IMR-90 (cell line): ENCODE measurements around the gene CEP43. TPM values are rescaled to one million over a fixed set of nuclear protein-coding genes. Genes with fewer than 3 reads are reported as not detected.

Experiments used
- ATAC-seq: fragments of 200-7000 bp; cut with Tn5 transposase; 2 replicates; pipeline ENCODE4 v1.9.1; 2020; ENCODE audit warnings: low read depth, mild to moderate bottlenecking, moderate library complexity
- BruUV-seq: library from RNA; stranded (reverse); fragments of 400-500 nt; replicated peaks from 2 replicates; lab custom pipeline; 2021; lab: Mats Ljungman, UMichigan
- CTCF ChIA-PET: fragments of 300-600 bp; formaldehyde crosslinking; extraction: SDS; loops from one replicate; lab custom pipeline; 2021; ENCODE audit warnings: antibody characterized with exemption; lab: Yijun Ruan, JAX
- POLR2A ChIA-PET: fragments of 300-600 bp; sonication (Branson Sonifier 250); formaldehyde crosslinking; loops from one replicate; lab custom pipeline; 2022; ENCODE audit warnings: antibody characterized with exemption; ENCODE audit not compliant: unreplicated experiment; lab: Charles Lee
- DNase-seq: peaks from one replicate; pipeline ENCODE4 v3.0.0; 2013
- H2AFZ ChIP-seq: replicated peaks from 2 replicates; pipeline ENCODE3; 2013; ENCODE audit warnings: low read length, mild to moderate bottlenecking; ENCODE audit not compliant: poor library complexity
- H2AK5ac ChIP-seq: 2 replicates; pipeline ENCODE4 v1.6.1; 2013; ENCODE audit warnings: low read depth, low read length, inconsistent platforms
- H2AK9ac ChIP-seq: replicated peaks from 2 replicates; pipeline ENCODE3; 2013; ENCODE audit warnings: mild to moderate bottlenecking, low read depth, low read length, moderate library complexity; ENCODE audit not compliant: poor library complexity
- H2BK120ac ChIP-seq: 2 replicates; pipeline ENCODE4 v1.6.1; 2013; ENCODE audit warnings: low read depth, low read length, inconsistent platforms
- H2BK15ac ChIP-seq: 3 replicates; pipeline ENCODE4 v1.6.1; 2013; ENCODE audit warnings: low read depth, low read length, inconsistent platforms
- H2BK20ac ChIP-seq: 2 replicates; pipeline ENCODE4 v1.6.1; 2013; ENCODE audit warnings: low read depth, mild to moderate bottlenecking, inconsistent platforms, low read length, moderate library complexity
- H2BK5ac ChIP-seq: 2 replicates; pipeline ENCODE4 v1.6.1; 2013; ENCODE audit warnings: mild to moderate bottlenecking, low read depth, low read length, inconsistent platforms; ENCODE audit not compliant: poor library complexity, severe bottlenecking
- H3K14ac ChIP-seq: replicated peaks from 2 replicates; pipeline ENCODE4 v1.6.1; 2013; ENCODE audit warnings: low read depth, low read length, inconsistent platforms
- H3K18ac ChIP-seq: 2 replicates; pipeline ENCODE4 v1.6.1; 2013; ENCODE audit warnings: low read depth, low read length, control low read depth
- H3K23ac ChIP-seq: 2 replicates; pipeline ENCODE4 v1.6.1; 2013; ENCODE audit warnings: low read depth, low read length, inconsistent platforms
- H3K27ac ChIP-seq: 2 replicates; pipeline ENCODE4 v1.5.1; 2013; ENCODE audit warnings: mild to moderate bottlenecking, control low read depth, low read length; ENCODE audit not compliant: insufficient read depth
- H3K27me3 ChIP-seq: 2 replicates; pipeline ENCODE4 v1.6.1; 2013; ENCODE audit warnings: low read length; ENCODE audit not compliant: control insufficient read depth, insufficient read depth
- H3K36me3 ChIP-seq: 2 replicates; pipeline ENCODE4 v1.6.1; 2013; ENCODE audit warnings: low read length, mixed read lengths; ENCODE audit not compliant: control insufficient read depth, insufficient read depth
- H3K4ac ChIP-seq: 2 replicates; pipeline ENCODE4 v1.6.1; 2013; ENCODE audit warnings: low read depth, low read length, inconsistent platforms
- H3K4me1 ChIP-seq: 2 replicates; pipeline ENCODE4 v1.6.1; 2013; ENCODE audit warnings: low read length, mixed read lengths; ENCODE audit not compliant: control insufficient read depth, insufficient read depth
- H3K4me2 ChIP-seq: 2 replicates; pipeline ENCODE4 v1.6.1; 2013; ENCODE audit warnings: low read depth, mild to moderate bottlenecking, control low read depth, low read length, moderate library complexity
- H3K4me3 ChIP-seq: 2 replicates; pipeline ENCODE4 v1.5.1; 2013; ENCODE audit warnings: low read depth, mild to moderate bottlenecking, control low read depth, low read length, moderate library complexity; ENCODE audit not compliant: insufficient read depth
- H3K56ac ChIP-seq: 2 replicates; pipeline ENCODE4 v1.6.1; 2013; ENCODE audit warnings: low read length, inconsistent platforms; ENCODE audit not compliant: insufficient read depth; ENCODE audit errors: extremely low read depth
- H3K79me1 ChIP-seq, 2 experiments: 2 replicates each; pipeline ENCODE4 v1.6.1; 2013; ENCODE audit warnings: low read length in 2 of 2, inconsistent platforms in 1 of 2, low read depth in 1 of 2
- H3K9ac ChIP-seq: 2 replicates; pipeline ENCODE4 v1.6.1; 2013; ENCODE audit warnings: low read depth, low read length, control low read depth
- H3K9me1 ChIP-seq: 2 replicates; pipeline ENCODE4 v1.6.1; 2013; ENCODE audit warnings: low read length, inconsistent platforms; ENCODE audit not compliant: insufficient read depth
- H3K9me3 ChIP-seq: 2 replicates; pipeline ENCODE4 v1.6.1; 2013; ENCODE audit warnings: low read length; ENCODE audit not compliant: control insufficient read depth, insufficient read depth
- H4K20me1 ChIP-seq: 2 replicates; pipeline ENCODE4 v1.6.1; 2013; ENCODE audit warnings: low read length, inconsistent platforms; ENCODE audit not compliant: insufficient read depth
- H4K5ac ChIP-seq: 2 replicates; pipeline ENCODE4 v1.6.1; 2013; ENCODE audit warnings: mild to moderate bottlenecking, low read depth, low read length, control low read depth
- H4K8ac ChIP-seq, 2 experiments: 2 replicates each; pipeline ENCODE4 v1.6.1; 2013; ENCODE audit warnings: low read depth in 2 of 2, low read length in 2 of 2, control low read depth in 1 of 2, inconsistent platforms in 1 of 2
- H4K91ac ChIP-seq: 2 replicates; pipeline ENCODE4 v1.6.1; 2013; ENCODE audit warnings: low read depth, low read length, inconsistent platforms; ENCODE audit not compliant: insufficient read depth
- BHLHE40 ChIP-seq: fragments of 150-350 bp; IDR thresholded peaks from 2 replicates; pipeline ENCODE4 v1.6.1; 2016; ENCODE audit warnings: mild to moderate bottlenecking, low read depth, low read length
- CEBPB ChIP-seq: IDR thresholded peaks from 2 replicates; pipeline ENCODE4 v1.6.1; 2012; ENCODE audit warnings: low read depth, low read length, improper control_type of control experiment
- CHD1 ChIP-seq: IDR thresholded peaks from 2 replicates; pipeline ENCODE4 v1.6.1; 2012; ENCODE audit warnings: low read depth, low read length, improper control_type of control experiment
- FOS ChIP-seq: fragments of 150-350 bp; IDR thresholded peaks from 2 replicates; pipeline ENCODE4 v1.6.1; 2016; ENCODE audit warnings: low read depth, low read length
- MAFK ChIP-seq: IDR thresholded peaks from 2 replicates; pipeline ENCODE4 v1.6.1; 2012; ENCODE audit warnings: low read depth, low read length, improper control_type of control experiment
- MAZ ChIP-seq: IDR thresholded peaks from 2 replicates; pipeline ENCODE4 v1.6.1; 2012; ENCODE audit warnings: low read depth, mild to moderate bottlenecking, low read length, improper control_type of control experiment, moderate library complexity, borderline replicate concordance
- MXI1 ChIP-seq: IDR thresholded peaks from 2 replicates; pipeline ENCODE4 v1.6.1; 2012; ENCODE audit warnings: low read depth, mild to moderate bottlenecking, low read length, moderate library complexity, borderline replicate concordance
- NFE2L2 ChIP-seq: fragments of 150-350 bp; IDR thresholded peaks from 2 replicates; pipeline ENCODE4 v1.6.1; 2016; ENCODE audit warnings: low read depth, mild to moderate bottlenecking, low read length
- POLR2A ChIP-seq: IDR thresholded peaks from 2 replicates; pipeline ENCODE4 v1.6.1; 2012; ENCODE audit warnings: mild to moderate bottlenecking, low read depth, low read length
- RAD21 ChIP-seq: IDR thresholded peaks from 2 replicates; pipeline ENCODE4 v1.6.1; 2012; ENCODE audit warnings: low read length, improper control_type of control experiment
- RCOR1 ChIP-seq: IDR thresholded peaks from 2 replicates; pipeline ENCODE4 v1.6.1; 2012; ENCODE audit warnings: mild to moderate bottlenecking, low read length, improper control_type of control experiment; ENCODE audit not compliant: insufficient replicate concordance
- RFX5 ChIP-seq: IDR thresholded peaks from 2 replicates; pipeline ENCODE4 v1.8.0; 2012; ENCODE audit warnings: low read depth, mild to moderate bottlenecking, low read length, moderate library complexity
- SMC3 ChIP-seq: fragments of 150-350 bp; IDR thresholded peaks from 2 replicates; pipeline ENCODE4 v1.6.1; 2016; ENCODE audit warnings: low read depth, mild to moderate bottlenecking, antibody characterized with exemption, low read length, moderate library complexity
- WGBS, 2 experiments: methylation state at CpG; one replicate each; pipeline versions ENCODE4 v1.1.5 to v1.1.7; 2013; ENCODE audit warnings: missing lambda C conversion rate in 2 of 2; ENCODE audit not compliant: insufficient read length in 1 of 2; ENCODE audit errors: extremely low coverage in 2 of 2; 5-methylcytosine and 5-hydroxymethylcytosine counted together
- dilution Hi-C: fragments of 300-500 bp; cut with HindIII; formaldehyde crosslinking; loops from one replicate; pipeline ENCODE4 v1.14.3; 2018; ENCODE audit warnings: low sequenced_read_pairs; ENCODE audit not compliant: unreplicated experiment
- in situ Hi-C: fragments of 300-500 bp; cut with MboI; formaldehyde crosslinking; loops from 3 replicates; pipeline ENCODE4 v1.14.3; 2019; ENCODE audit warnings: low sequenced_read_pairs, inconsistent platforms, mixed read lengths
- intact Hi-C: fragments of 100-400 bp; cut with micrococcal nuclease; formaldehyde crosslinking; loops from 2 replicates; pipeline ENCODE4 v1.10.0; 2022
- polyA plus RNA-seq, 3 experiments: library from polyadenylated mRNA; depleted of rRNA; stranded (reverse); fragments of >200 nt; gene quantifications; 2 replicates each; pipeline ENCODE4 v1.2.3, GENCODE V29; 2012; ENCODE audit warnings: low replicate concordance in 1 of 3
- total RNA-seq: library from RNA; depleted of rRNA; stranded (reverse); fragments of >200 nt; gene quantifications from 2 replicates; pipeline ENCODE4 v1.2.3, GENCODE V29; 2012
- TF ChIP-seq, protein P1 (sequence below): conservative IDR thresholded peaks from 2 replicates; pipeline ENCODE4 v1.5.1; 2012; ENCODE audit warnings: mild to moderate bottlenecking, low read depth, low read length, improper control_type of control experiment
- TF ChIP-seq, protein P2 (sequence below): fragments of 150-350 bp; IDR thresholded peaks from 2 replicates; pipeline ENCODE4 v1.6.1; 2017; ENCODE audit warnings: mild to moderate bottlenecking, antibody characterized with exemption, low read length, low read depth
- TF ChIP-seq, protein P3 (sequence below): fragments of 150-350 bp; IDR thresholded peaks from 2 replicates; pipeline ENCODE4 v1.6.1; 2016; ENCODE audit warnings: low read depth, mild to moderate bottlenecking, low read length, moderate library complexity, borderline replicate concordance

CEP43 gene
- total and polyA plus RNA-seq, 2 of the 4 experiments (the other 2 are of a cell fraction), result 8.6 to 10.7 TPM

DNA sequence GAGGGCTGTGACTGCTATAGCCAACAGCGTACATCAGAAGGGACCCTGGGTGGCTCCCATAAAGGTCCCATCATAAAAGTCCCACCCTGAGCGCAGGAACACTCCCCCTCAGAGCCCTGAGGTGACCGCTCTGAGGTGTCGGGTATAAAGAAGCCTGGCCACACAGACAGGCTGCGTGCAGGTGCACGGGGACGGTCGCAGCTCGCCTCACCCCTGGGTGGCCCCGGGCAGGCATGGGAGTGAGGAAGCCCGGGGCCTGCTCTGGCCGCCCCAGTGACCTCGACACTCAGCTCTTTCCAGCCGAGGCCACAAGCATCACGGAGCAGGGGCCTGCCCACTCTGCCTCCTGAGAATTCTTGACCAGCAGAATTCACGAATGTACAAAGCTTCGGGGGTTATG is 28.4 kb upstream of the CEP43 start:
- H3K23ac ChIP-seq, result no peak overlapping the region
- H3K4me2 ChIP-seq, result no peak overlapping the region
- no peaks in the 10 kb centered on the region for H3K36me3 ChIP-seq
- intact Hi-C loops, result no loop called here
- no peak overlapping the region for H2BK15ac ChIP-seq
- no peak overlapping the region for H3K4ac ChIP-seq
- H2AK9ac ChIP-seq, result no peak overlapping the region
- dilution Hi-C loops, result no loop called here
- H3K14ac ChIP-seq, result no peak overlapping the region
- TF ChIP-seq, protein P1, sequence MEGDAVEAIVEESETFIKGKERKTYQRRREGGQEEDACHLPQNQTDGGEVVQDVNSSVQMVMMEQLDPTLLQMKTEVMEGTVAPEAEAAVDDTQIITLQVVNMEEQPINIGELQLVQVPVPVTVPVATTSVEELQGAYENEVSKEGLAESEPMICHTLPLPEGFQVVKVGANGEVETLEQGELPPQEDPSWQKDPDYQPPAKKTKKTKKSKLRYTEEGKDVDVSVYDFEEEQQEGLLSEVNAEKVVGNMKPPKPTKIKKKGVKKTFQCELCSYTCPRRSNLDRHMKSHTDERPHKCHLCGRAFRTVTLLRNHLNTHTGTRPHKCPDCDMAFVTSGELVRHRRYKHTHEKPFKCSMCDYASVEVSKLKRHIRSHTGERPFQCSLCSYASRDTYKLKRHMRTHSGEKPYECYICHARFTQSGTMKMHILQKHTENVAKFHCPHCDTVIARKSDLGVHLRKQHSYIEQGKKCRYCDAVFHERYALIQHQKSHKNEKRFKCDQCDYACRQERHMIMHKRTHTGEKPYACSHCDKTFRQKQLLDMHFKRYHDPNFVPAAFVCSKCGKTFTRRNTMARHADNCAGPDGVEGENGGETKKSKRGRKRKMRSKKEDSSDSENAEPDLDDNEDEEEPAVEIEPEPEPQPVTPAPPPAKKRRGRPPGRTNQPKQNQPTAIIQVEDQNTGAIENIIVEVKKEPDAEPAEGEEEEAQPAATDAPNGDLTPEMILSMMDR, result no peak
- TF ChIP-seq POLR2A, result no peak
- no peak for TF ChIP-seq MAFK
- TF ChIP-seq MXI1, result no peak
- TF ChIP-seq RCOR1, result no peak
- TF ChIP-seq RFX5, result no peak
- TF ChIP-seq, protein P2, sequence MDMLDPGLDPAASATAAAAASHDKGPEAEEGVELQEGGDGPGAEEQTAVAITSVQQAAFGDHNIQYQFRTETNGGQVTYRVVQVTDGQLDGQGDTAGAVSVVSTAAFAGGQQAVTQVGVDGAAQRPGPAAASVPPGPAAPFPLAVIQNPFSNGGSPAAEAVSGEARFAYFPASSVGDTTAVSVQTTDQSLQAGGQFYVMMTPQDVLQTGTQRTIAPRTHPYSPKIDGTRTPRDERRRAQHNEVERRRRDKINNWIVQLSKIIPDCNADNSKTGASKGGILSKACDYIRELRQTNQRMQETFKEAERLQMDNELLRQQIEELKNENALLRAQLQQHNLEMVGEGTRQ, result no peak
- TF ChIP-seq FOS, result no peak
- TF ChIP-seq CHD1, result no peak
- no peak for TF ChIP-seq CEBPB
- TF ChIP-seq BHLHE40, result no peak
- no peak for TF ChIP-seq NFE2L2
- TF ChIP-seq SMC3, result no peak
- no peak for TF ChIP-seq RAD21
- TF ChIP-seq, protein P3, sequence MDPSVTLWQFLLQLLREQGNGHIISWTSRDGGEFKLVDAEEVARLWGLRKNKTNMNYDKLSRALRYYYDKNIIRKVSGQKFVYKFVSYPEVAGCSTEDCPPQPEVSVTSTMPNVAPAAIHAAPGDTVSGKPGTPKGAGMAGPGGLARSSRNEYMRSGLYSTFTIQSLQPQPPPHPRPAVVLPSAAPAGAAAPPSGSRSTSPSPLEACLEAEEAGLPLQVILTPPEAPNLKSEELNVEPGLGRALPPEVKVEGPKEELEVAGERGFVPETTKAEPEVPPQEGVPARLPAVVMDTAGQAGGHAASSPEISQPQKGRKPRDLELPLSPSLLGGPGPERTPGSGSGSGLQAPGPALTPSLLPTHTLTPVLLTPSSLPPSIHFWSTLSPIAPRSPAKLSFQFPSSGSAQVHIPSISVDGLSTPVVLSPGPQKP, result no peak
- no peak for TF ChIP-seq MAZ
- BruUV-seq, result no TSS peak
- H4K8ac ChIP-seq, result no peak overlapping the region
- H4K91ac ChIP-seq, result no peak overlapping the region
- H3K56ac ChIP-seq, result no peak overlapping the region
- H2BK120ac ChIP-seq, result no peak overlapping the region
- H3K4me1 ChIP-seq, result no peaks in the 10 kb centered on the region
- H2BK5ac ChIP-seq, result no peak overlapping the region
- POLR2A ChIA-PET, result no interaction called here
- peaks cover under 1% of the 10 kb centered on the region; the same call in 1 of the 2 replicates for H3K9me3 ChIP-seq
- in situ Hi-C loops, result no loop called here
- H3K27ac ChIP-seq, result no peak overlapping the region
- no peak overlapping the region for H3K4me3 ChIP-seq
- no peak overlapping the region for H3K9ac ChIP-seq
- ATAC-seq (no peak), DNase-seq (no peak)
- H4K5ac ChIP-seq, result no peak overlapping the region
- no peaks in the 10 kb centered on the region for H3K27me3 ChIP-seq
- H3K9me1 ChIP-seq, result no peaks in the 10 kb centered on the region
- no peaks in the 10 kb centered on the region for H3K79me1 ChIP-seq
- no peak overlapping the region for H2AFZ ChIP-seq
- CTCF ChIA-PET, result interaction anchor here (1.5 kb wide), 1 partner anchor 19 kb away, joined by 6 read pairs; no protein-coding TSS in a partner anchor
- H4K20me1 ChIP-seq, result no peaks in the 10 kb centered on the region
- WGBS, 2 experiments, result 100% methylated on average over 8 of the region's 17 CpGs; no CpG with 5 or more reads in 1 of the 2 experiments
- H2AK5ac ChIP-seq, result no peak overlapping the region
- H2BK20ac ChIP-seq, result no peak overlapping the region
- H3K18ac ChIP-seq, result no peak overlapping the region
